ENCODE measurements around the gene KLRF2. TPM values are rescaled to one million over a fixed set of nuclear protein-coding genes. Genes with fewer than 3 reads are reported as not detected.

Gene KLRF2
- total and polyA plus RNA-seq, 4 donors, result not detected

DNA sequence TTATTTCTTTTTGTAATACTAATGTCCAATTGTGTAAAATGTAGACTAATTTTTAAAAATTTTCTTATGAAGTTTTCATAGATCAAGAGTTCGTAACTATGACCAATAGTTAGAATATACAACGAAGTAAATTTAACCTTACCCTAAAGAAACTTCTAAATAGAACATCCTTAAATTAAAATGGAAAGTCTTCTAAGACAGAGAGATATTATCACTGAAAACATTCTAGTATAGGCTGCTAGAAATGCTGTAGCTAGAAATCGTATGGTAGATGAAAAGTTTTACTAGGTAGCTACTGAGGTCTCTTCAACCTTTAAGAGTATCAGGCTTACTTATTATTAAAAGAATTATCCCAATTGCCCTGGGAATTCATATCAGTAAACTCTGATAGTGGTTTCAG is 50.0 kb downstream of the KLRF2 start:
- H3K36me3 ChIP-seq (ENCODE audit: control insufficient read depth in 4 of 4, insufficient read depth in 3 of 4, low read depth in 1 of 4, low read length in 3 of 4), result no peaks in the 10 kb centered on the region
- 83% methylated on average over 3 of the region's 3 CpGs for WGBS
- H3K9ac ChIP-seq (ENCODE audit: low read depth in 1 of 2, low read length in 2 of 2), result no peak overlapping the region
- no peaks in the 10 kb centered on the region for H3K9me3 ChIP-seq (ENCODE audit: control insufficient read depth in 4 of 4, low read length in 3 of 4)
- no peak overlapping the region for H3K27ac ChIP-seq (ENCODE audit: low read depth in 1 of 2, low read length in 2 of 2)
- no peak for DNase-seq (ENCODE audit: low spot score)
- H3K4me1 ChIP-seq (ENCODE audit: control insufficient read depth in 4 of 4, insufficient read depth in 4 of 4, low read length in 3 of 4), result no peaks in the 10 kb centered on the region
- no peak for TF ChIP-seq GABPA (IDR thresholded peaks at IDR 0.05 in 1 of 2, conservative IDR thresholded peaks at IDR 0.05 in 1 of 2)
- TF ChIP-seq YY1 (IDR thresholded peaks at IDR 0.05), result no peak
- no peak for TF ChIP-seq EGR1 (IDR thresholded peaks at IDR 0.05; ENCODE audit: low read depth in 2 of 2)
- no peak for TF ChIP-seq JUND (IDR thresholded peaks at IDR 0.05)
- no peak for TF ChIP-seq TAF1 (conservative IDR thresholded peaks at IDR 0.05)
- TF ChIP-seq, protein P1, sequence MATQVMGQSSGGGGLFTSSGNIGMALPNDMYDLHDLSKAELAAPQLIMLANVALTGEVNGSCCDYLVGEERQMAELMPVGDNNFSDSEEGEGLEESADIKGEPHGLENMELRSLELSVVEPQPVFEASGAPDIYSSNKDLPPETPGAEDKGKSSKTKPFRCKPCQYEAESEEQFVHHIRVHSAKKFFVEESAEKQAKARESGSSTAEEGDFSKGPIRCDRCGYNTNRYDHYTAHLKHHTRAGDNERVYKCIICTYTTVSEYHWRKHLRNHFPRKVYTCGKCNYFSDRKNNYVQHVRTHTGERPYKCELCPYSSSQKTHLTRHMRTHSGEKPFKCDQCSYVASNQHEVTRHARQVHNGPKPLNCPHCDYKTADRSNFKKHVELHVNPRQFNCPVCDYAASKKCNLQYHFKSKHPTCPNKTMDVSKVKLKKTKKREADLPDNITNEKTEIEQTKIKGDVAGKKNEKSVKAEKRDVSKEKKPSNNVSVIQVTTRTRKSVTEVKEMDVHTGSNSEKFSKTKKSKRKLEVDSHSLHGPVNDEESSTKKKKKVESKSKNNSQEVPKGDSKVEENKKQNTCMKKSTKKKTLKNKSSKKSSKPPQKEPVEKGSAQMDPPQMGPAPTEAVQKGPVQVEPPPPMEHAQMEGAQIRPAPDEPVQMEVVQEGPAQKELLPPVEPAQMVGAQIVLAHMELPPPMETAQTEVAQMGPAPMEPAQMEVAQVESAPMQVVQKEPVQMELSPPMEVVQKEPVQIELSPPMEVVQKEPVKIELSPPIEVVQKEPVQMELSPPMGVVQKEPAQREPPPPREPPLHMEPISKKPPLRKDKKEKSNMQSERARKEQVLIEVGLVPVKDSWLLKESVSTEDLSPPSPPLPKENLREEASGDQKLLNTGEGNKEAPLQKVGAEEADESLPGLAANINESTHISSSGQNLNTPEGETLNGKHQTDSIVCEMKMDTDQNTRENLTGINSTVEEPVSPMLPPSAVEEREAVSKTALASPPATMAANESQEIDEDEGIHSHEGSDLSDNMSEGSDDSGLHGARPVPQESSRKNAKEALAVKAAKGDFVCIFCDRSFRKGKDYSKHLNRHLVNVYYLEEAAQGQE (IDR thresholded peaks at IDR 0.05), result no peak
- TF ChIP-seq, protein P2, sequence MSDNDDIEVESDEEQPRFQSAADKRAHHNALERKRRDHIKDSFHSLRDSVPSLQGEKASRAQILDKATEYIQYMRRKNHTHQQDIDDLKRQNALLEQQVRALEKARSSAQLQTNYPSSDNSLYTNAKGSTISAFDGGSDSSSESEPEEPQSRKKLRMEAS (IDR thresholded peaks at IDR 0.05), result no peak
- TF ChIP-seq RAD21 (IDR thresholded peaks at IDR 0.05), result no peak
- no peak for TF ChIP-seq SP1 (IDR thresholded peaks at IDR 0.05)
- no peaks in the 10 kb centered on the region for H3K27me3 ChIP-seq (ENCODE audit: control insufficient read depth in 4 of 4, insufficient read depth in 4 of 4, low read length in 3 of 4)
- no peak overlapping the region for H3K4me3 ChIP-seq (ENCODE audit: low read depth in 1 of 3, low read length in 3 of 3)

- no peaks in the 10 kb centered on the region for H3K9me3 ChIP-seq (ENCODE audit: control insufficient read depth in 4 of 4, low read length in 3 of 4)
- H3K27me3 ChIP-seq (ENCODE audit: control insufficient read depth in 4 of 4, insufficient read depth in 4 of 4, low read length in 3 of 4), result no peaks in the 10 kb centered on the region
- 84% methylated on average over 6 of the region's 6 CpGs for WGBS
- H3K4me3 ChIP-seq (ENCODE audit: low read depth in 1 of 3, low read length in 3 of 3), result no peak within 1 kb of the TSS
- no peak for TF ChIP-seq RAD21 (IDR thresholded peaks at IDR 0.05)
- no peak for TF ChIP-seq NR2F2 (IDR thresholded peaks at IDR 0.05)
- TF ChIP-seq JUND (IDR thresholded peaks at IDR 0.05), result no peak
- no peak for TF ChIP-seq HNF4G (IDR thresholded peaks at IDR 0.05)
- TF ChIP-seq, protein P1 (IDR thresholded peaks at IDR 0.05), result no peak
- TF ChIP-seq FOXA1 (IDR thresholded peaks at IDR 0.05), result no peak
- TF ChIP-seq, protein P3, sequence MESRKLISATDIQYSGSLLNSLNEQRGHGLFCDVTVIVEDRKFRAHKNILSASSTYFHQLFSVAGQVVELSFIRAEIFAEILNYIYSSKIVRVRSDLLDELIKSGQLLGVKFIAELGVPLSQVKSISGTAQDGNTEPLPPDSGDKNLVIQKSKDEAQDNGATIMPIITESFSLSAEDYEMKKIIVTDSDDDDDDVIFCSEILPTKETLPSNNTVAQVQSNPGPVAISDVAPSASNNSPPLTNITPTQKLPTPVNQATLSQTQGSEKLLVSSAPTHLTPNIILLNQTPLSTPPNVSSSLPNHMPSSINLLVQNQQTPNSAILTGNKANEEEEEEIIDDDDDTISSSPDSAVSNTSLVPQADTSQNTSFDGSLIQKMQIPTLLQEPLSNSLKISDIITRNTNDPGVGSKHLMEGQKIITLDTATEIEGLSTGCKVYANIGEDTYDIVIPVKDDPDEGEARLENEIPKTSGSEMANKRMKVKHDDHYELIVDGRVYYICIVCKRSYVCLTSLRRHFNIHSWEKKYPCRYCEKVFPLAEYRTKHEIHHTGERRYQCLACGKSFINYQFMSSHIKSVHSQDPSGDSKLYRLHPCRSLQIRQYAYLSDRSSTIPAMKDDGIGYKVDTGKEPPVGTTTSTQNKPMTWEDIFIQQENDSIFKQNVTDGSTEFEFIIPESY (IDR thresholded peaks at IDR 0.05), result no peak
- no peak for TF ChIP-seq TAF1 (conservative IDR thresholded peaks at IDR 0.05)
- TF ChIP-seq, protein P4, sequence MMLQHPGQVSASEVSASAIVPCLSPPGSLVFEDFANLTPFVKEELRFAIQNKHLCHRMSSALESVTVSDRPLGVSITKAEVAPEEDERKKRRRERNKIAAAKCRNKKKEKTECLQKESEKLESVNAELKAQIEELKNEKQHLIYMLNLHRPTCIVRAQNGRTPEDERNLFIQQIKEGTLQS (IDR thresholded peaks at IDR 0.05), result no peak
- no peak within 1 kb of the TSS for H3K9ac ChIP-seq (ENCODE audit: low read depth in 1 of 2, low read length in 2 of 2)
- no peaks in the 10 kb centered on the region for H3K36me3 ChIP-seq (ENCODE audit: control insufficient read depth in 4 of 4, insufficient read depth in 3 of 4, low read depth in 1 of 4, low read length in 3 of 4)
- DNase-seq (ENCODE audit: low spot score), result no peak
- no peak within 1 kb of the TSS for H3K27ac ChIP-seq (ENCODE audit: low read depth in 1 of 2, low read length in 2 of 2)
- no peaks in the 10 kb centered on the region for H3K4me1 ChIP-seq (ENCODE audit: control insufficient read depth in 4 of 4, insufficient read depth in 4 of 4, low read length in 3 of 4)
Measured at GRCh38 chr12:9932270-9932669, 51.0 kb downstream of the KLRF2 start, which contains the start of gene CLEC2A. CLEC2A (minus strand) TSS chr12:9932370; CDS start chr12:9932329, 41 bp downstream.
